IMR-90 (cell line): ENCODE data around the gene MATK. TPM values are rescaled to one million over a fixed set of nuclear protein-coding genes. Genes with fewer than 3 reads are reported as not detected.

Experiments
- ATAC-seq: fragments of 200-7000 bp; cut with Tn5 transposase; 2 replicates; pipeline ENCODE4 v1.9.1; 2020; ENCODE audit warnings: low read depth, mild to moderate bottlenecking, moderate library complexity
- BruUV-seq: library from RNA; stranded (reverse); fragments of 400-500 nt; replicated peaks from 2 replicates; lab custom pipeline; 2021; lab: Mats Ljungman, UMichigan
- CTCF ChIA-PET: fragments of 300-600 bp; formaldehyde crosslinking; extraction: SDS; loops from one replicate; lab custom pipeline; 2021; ENCODE audit warnings: antibody characterized with exemption; lab: Yijun Ruan, JAX
- POLR2A ChIA-PET: fragments of 300-600 bp; sonication (Branson Sonifier 250); formaldehyde crosslinking; loops from one replicate; lab custom pipeline; 2022; ENCODE audit warnings: antibody characterized with exemption; ENCODE audit not compliant: unreplicated experiment; lab: Charles Lee
- DNase-seq: peaks from one replicate; pipeline ENCODE4 v3.0.0; 2013
- H2AFZ ChIP-seq: replicated peaks from 2 replicates; pipeline ENCODE3; 2013; ENCODE audit warnings: low read length, mild to moderate bottlenecking; ENCODE audit not compliant: poor library complexity
- H2AK5ac ChIP-seq: 2 replicates; pipeline ENCODE4 v1.6.1; 2013; ENCODE audit warnings: low read depth, low read length, inconsistent platforms
- H2AK9ac ChIP-seq: replicated peaks from 2 replicates; pipeline ENCODE3; 2013; ENCODE audit warnings: mild to moderate bottlenecking, low read depth, low read length, moderate library complexity; ENCODE audit not compliant: poor library complexity
- H2BK120ac ChIP-seq: 2 replicates; pipeline ENCODE4 v1.6.1; 2013; ENCODE audit warnings: low read depth, low read length, inconsistent platforms
- H2BK15ac ChIP-seq: 3 replicates; pipeline ENCODE4 v1.6.1; 2013; ENCODE audit warnings: low read depth, low read length, inconsistent platforms
- H2BK20ac ChIP-seq: 2 replicates; pipeline ENCODE4 v1.6.1; 2013; ENCODE audit warnings: low read depth, mild to moderate bottlenecking, inconsistent platforms, low read length, moderate library complexity
- H2BK5ac ChIP-seq: 2 replicates; pipeline ENCODE4 v1.6.1; 2013; ENCODE audit warnings: mild to moderate bottlenecking, low read depth, low read length, inconsistent platforms; ENCODE audit not compliant: poor library complexity, severe bottlenecking
- H3K14ac ChIP-seq: replicated peaks from 2 replicates; pipeline ENCODE4 v1.6.1; 2013; ENCODE audit warnings: low read depth, low read length, inconsistent platforms
- H3K18ac ChIP-seq: 2 replicates; pipeline ENCODE4 v1.6.1; 2013; ENCODE audit warnings: low read depth, low read length, control low read depth
- H3K23ac ChIP-seq: 2 replicates; pipeline ENCODE4 v1.6.1; 2013; ENCODE audit warnings: low read depth, low read length, inconsistent platforms
- H3K27ac ChIP-seq: 2 replicates; pipeline ENCODE4 v1.5.1; 2013; ENCODE audit warnings: mild to moderate bottlenecking, control low read depth, low read length; ENCODE audit not compliant: insufficient read depth
- H3K27me3 ChIP-seq: 2 replicates; pipeline ENCODE4 v1.6.1; 2013; ENCODE audit warnings: low read length; ENCODE audit not compliant: control insufficient read depth, insufficient read depth
- H3K36me3 ChIP-seq: 2 replicates; pipeline ENCODE4 v1.6.1; 2013; ENCODE audit warnings: low read length, mixed read lengths; ENCODE audit not compliant: control insufficient read depth, insufficient read depth
- H3K4ac ChIP-seq: 2 replicates; pipeline ENCODE4 v1.6.1; 2013; ENCODE audit warnings: low read depth, low read length, inconsistent platforms
- H3K4me1 ChIP-seq: 2 replicates; pipeline ENCODE4 v1.6.1; 2013; ENCODE audit warnings: low read length, mixed read lengths; ENCODE audit not compliant: control insufficient read depth, insufficient read depth
- H3K4me2 ChIP-seq: 2 replicates; pipeline ENCODE4 v1.6.1; 2013; ENCODE audit warnings: low read depth, mild to moderate bottlenecking, control low read depth, low read length, moderate library complexity
- H3K4me3 ChIP-seq: 2 replicates; pipeline ENCODE4 v1.5.1; 2013; ENCODE audit warnings: low read depth, mild to moderate bottlenecking, control low read depth, low read length, moderate library complexity; ENCODE audit not compliant: insufficient read depth
- H3K56ac ChIP-seq: 2 replicates; pipeline ENCODE4 v1.6.1; 2013; ENCODE audit warnings: low read length, inconsistent platforms; ENCODE audit not compliant: insufficient read depth; ENCODE audit errors: extremely low read depth
- H3K79me1 ChIP-seq, 2 experiments: 2 replicates each; pipeline ENCODE4 v1.6.1; 2013; ENCODE audit warnings: low read length in 2 of 2, inconsistent platforms in 1 of 2, low read depth in 1 of 2
- H3K9ac ChIP-seq: 2 replicates; pipeline ENCODE4 v1.6.1; 2013; ENCODE audit warnings: low read depth, low read length, control low read depth
- H3K9me1 ChIP-seq: 2 replicates; pipeline ENCODE4 v1.6.1; 2013; ENCODE audit warnings: low read length, inconsistent platforms; ENCODE audit not compliant: insufficient read depth
- H3K9me3 ChIP-seq: 2 replicates; pipeline ENCODE4 v1.6.1; 2013; ENCODE audit warnings: low read length; ENCODE audit not compliant: control insufficient read depth, insufficient read depth
- H4K20me1 ChIP-seq: 2 replicates; pipeline ENCODE4 v1.6.1; 2013; ENCODE audit warnings: low read length, inconsistent platforms; ENCODE audit not compliant: insufficient read depth
- H4K5ac ChIP-seq: 2 replicates; pipeline ENCODE4 v1.6.1; 2013; ENCODE audit warnings: mild to moderate bottlenecking, low read depth, low read length, control low read depth
- H4K8ac ChIP-seq, 2 experiments: 2 replicates each; pipeline ENCODE4 v1.6.1; 2013; ENCODE audit warnings: low read depth in 2 of 2, low read length in 2 of 2, control low read depth in 1 of 2, inconsistent platforms in 1 of 2
- H4K91ac ChIP-seq: 2 replicates; pipeline ENCODE4 v1.6.1; 2013; ENCODE audit warnings: low read depth, low read length, inconsistent platforms; ENCODE audit not compliant: insufficient read depth
- CEBPB ChIP-seq: IDR thresholded peaks from 2 replicates; pipeline ENCODE4 v1.6.1; 2012; ENCODE audit warnings: low read depth, low read length, improper control_type of control experiment
- MXI1 ChIP-seq: IDR thresholded peaks from 2 replicates; pipeline ENCODE4 v1.6.1; 2012; ENCODE audit warnings: low read depth, mild to moderate bottlenecking, low read length, moderate library complexity, borderline replicate concordance
- NFE2L2 ChIP-seq: fragments of 150-350 bp; IDR thresholded peaks from 2 replicates; pipeline ENCODE4 v1.6.1; 2016; ENCODE audit warnings: low read depth, mild to moderate bottlenecking, low read length
- WGBS, 2 experiments: methylation state at CpG; one replicate each; pipeline versions ENCODE4 v1.1.5 to v1.1.7; 2013; ENCODE audit warnings: missing lambda C conversion rate in 2 of 2; ENCODE audit not compliant: insufficient read length in 1 of 2; ENCODE audit errors: extremely low coverage in 2 of 2; 5-methylcytosine and 5-hydroxymethylcytosine counted together
- dilution Hi-C: fragments of 300-500 bp; cut with HindIII; formaldehyde crosslinking; loops from one replicate; pipeline ENCODE4 v1.14.3; 2018; ENCODE audit warnings: low sequenced_read_pairs; ENCODE audit not compliant: unreplicated experiment
- in situ Hi-C: fragments of 300-500 bp; cut with MboI; formaldehyde crosslinking; loops from 3 replicates; pipeline ENCODE4 v1.14.3; 2019; ENCODE audit warnings: low sequenced_read_pairs, inconsistent platforms, mixed read lengths
- intact Hi-C: fragments of 100-400 bp; cut with micrococcal nuclease; formaldehyde crosslinking; loops from 2 replicates; pipeline ENCODE4 v1.10.0; 2022
- polyA plus RNA-seq, 3 experiments: library from polyadenylated mRNA; depleted of rRNA; stranded (reverse); fragments of >200 nt; gene quantifications; 2 replicates each; pipeline ENCODE4 v1.2.3, GENCODE V29; 2012; ENCODE audit warnings: low replicate concordance in 1 of 3
- total RNA-seq: library from RNA; depleted of rRNA; stranded (reverse); fragments of >200 nt; gene quantifications from 2 replicates; pipeline ENCODE4 v1.2.3, GENCODE V29; 2012
- TF ChIP-seq, protein P1 (sequence below): conservative IDR thresholded peaks from 2 replicates; pipeline ENCODE4 v1.5.1; 2012; ENCODE audit warnings: mild to moderate bottlenecking, low read depth, low read length, improper control_type of control experiment

MATK gene
- total and polyA plus RNA-seq, 2 of the 4 experiments (the other 2 are of a cell fraction) = not detected

DNA sequence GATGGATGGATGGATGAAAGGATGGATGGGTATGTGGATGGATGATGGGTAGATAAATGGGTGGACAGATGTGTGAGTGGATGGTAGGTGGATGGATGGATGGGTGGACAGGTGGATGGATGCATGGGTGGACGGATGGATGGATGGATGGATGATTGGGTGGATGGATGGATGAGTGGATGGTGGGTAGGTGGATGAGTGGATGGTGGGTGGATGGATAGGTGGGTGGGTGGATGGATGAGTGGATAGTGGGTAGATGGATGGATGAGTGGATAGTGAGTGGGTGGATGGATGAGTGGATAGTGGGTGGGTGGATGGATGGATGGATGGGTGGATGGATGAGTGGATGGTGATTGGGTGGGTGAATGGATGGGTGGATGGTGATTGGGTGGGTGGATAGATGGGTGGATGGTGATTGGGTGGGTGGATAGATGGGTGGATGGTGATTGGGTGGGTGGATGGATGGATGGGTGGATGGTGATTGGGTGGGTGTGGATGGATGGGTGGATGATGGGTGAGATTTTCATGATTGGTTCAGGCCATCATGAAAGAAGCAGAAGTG is 9.6 kb downstream of the MATK start:
- no TSS peak for BruUV-seq
- Histone ChIP-seq H2BK5ac (no peak overlapping the region), H3K9me3 (peaks cover 9% of the 10 kb centered on the region), H4K91ac (no peak overlapping the region), H3K56ac (no peak overlapping the region), H3K4ac (no peak overlapping the region), H3K36me3 (no peaks in the 10 kb centered on the region), H2AK9ac (no peak overlapping the region), H3K4me3 (no peak overlapping the region), H3K18ac (no peak overlapping the region), H3K9ac (no peak overlapping the region), H2AK5ac (no peak overlapping the region), H4K5ac (no peak overlapping the region), H3K79me1 (no peaks in the 10 kb centered on the region), H3K4me1 (no peaks in the 10 kb centered on the region), H3K14ac (no peak overlapping the region), H3K23ac (no peak overlapping the region), H3K27me3 (peaks cover 5% of the 10 kb centered on the region; the same call in 1 of the 2 replicates), H4K20me1 (no peaks in the 10 kb centered on the region), H3K27ac (no peak overlapping the region), H2BK15ac (no peak overlapping the region), H3K4me2 (no peak overlapping the region), H2AFZ (no peak overlapping the region), H2BK120ac (no peak overlapping the region), H2BK20ac (no peak overlapping the region), H3K9me1 (no peaks in the 10 kb centered on the region), H4K8ac (no peak overlapping the region)
- ATAC-seq (no peak), DNase-seq (no peak)
- dilution Hi-C loops (no loop called here), in situ Hi-C loops (no loop called here), intact Hi-C loops (no loop called here)
- POLR2A ChIA-PET = no interaction called here
- TF ChIP-seq CEBPB (no peak), NFE2L2 (no peak), MXI1 (no peak)
- TF ChIP-seq, protein P1, sequence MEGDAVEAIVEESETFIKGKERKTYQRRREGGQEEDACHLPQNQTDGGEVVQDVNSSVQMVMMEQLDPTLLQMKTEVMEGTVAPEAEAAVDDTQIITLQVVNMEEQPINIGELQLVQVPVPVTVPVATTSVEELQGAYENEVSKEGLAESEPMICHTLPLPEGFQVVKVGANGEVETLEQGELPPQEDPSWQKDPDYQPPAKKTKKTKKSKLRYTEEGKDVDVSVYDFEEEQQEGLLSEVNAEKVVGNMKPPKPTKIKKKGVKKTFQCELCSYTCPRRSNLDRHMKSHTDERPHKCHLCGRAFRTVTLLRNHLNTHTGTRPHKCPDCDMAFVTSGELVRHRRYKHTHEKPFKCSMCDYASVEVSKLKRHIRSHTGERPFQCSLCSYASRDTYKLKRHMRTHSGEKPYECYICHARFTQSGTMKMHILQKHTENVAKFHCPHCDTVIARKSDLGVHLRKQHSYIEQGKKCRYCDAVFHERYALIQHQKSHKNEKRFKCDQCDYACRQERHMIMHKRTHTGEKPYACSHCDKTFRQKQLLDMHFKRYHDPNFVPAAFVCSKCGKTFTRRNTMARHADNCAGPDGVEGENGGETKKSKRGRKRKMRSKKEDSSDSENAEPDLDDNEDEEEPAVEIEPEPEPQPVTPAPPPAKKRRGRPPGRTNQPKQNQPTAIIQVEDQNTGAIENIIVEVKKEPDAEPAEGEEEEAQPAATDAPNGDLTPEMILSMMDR = no peak
- CTCF ChIA-PET = no interaction called here
- WGBS, 2 experiments = 73% methylated on average over 1 of the region's 1 CpG; no CpG with 5 or more reads in 1 of the 2 experiments
